ENCODE measurements around the gene CFAP58.

Gene CFAP58, protein sequence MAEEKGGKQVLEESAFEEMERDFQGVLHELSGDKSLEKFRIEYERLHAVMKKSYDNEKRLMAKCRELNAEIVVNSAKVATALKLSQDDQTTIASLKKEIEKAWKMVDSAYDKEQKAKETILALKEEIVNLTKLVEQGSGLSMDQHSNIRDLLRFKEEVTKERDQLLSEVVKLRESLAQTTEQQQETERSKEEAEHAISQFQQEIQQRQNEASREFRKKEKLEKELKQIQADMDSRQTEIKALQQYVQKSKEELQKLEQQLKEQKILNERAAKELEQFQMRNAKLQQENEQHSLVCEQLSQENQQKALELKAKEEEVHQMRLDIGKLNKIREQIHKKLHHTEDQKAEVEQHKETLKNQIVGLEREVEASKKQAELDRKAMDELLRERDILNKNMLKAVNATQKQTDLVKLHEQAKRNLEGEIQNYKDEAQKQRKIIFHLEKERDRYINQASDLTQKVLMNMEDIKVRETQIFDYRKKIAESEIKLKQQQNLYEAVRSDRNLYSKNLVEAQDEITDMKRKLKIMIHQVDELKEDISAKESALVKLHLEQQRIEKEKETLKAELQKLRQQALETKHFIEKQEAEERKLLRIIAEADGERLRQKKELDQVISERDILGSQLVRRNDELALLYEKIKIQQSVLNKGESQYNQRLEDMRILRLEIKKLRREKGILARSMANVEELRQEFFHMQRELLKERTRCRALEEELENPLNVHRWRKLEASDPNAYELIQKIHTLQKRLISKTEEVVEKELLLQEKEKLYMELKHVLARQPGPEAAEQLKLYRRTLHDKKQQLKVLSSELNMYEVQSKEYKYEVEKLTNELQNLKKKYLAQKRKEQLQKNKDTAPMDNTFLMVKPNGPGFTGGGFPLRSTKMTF

DNA sequence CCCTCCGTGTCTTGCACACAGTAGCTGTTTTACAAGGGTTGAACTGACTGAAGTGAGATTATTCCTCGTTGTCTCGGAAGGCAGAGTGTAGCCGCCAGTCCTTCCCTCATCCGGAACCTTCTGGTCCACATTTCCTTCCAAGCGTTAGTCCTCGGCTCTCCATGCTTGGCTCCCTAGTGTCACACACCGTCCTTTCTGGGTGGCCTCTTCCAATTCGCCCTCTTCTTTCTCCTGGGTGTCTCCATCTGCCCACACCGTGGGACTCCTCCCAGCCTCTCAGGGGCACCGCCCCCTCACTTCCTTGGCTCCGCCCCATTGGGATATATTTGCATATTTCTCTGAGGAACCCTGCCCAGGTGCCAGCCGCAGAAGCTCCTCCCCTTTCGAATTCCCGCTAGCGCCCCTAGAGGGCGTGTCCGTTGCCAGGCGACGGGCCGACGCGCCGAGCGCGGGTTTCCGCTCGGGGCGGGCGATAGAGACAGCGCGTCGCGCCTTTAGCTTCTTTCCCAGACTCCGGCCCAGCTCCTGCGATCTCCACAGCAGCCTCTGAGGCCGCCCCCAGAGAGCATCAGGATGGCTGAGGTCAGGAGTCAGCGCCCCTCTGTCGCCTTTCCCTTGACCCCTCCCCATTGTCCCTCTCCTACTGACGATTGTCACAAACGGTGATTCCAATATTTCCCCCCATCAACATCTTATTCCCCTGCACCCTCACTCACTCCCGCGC is at the start of gene CFAP58:
Gene CFAP58, plus strand, starts transcription at position 509 of the 724 bp plus-strand sequence. Its CDS starts 65 bp downstream, at position 574.
- peak; percentile 99 for DNase-seq (ENCODE audit: low spot score)

DNA sequence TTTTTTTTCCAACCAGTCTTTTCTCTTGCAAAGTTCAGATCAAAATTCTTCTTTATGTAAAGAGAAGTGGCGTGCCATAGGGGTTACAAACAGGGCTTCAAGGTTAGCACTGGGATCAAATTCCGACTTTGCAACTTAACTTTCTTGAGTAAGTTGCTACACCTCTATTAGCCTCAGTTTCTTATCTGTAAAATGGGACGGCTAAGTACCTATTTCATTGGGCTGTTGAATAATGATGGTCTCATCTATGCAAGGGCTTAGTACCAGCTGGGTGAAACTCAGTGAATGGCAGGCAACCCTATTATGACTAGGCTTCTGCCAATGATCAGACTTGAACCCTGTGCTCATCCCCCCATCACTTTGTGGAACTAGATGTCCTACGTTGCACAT is 49.3 kb upstream of the CFAP58 start:
- DNase-seq (ENCODE audit: low spot score), result no peak

DNA sequence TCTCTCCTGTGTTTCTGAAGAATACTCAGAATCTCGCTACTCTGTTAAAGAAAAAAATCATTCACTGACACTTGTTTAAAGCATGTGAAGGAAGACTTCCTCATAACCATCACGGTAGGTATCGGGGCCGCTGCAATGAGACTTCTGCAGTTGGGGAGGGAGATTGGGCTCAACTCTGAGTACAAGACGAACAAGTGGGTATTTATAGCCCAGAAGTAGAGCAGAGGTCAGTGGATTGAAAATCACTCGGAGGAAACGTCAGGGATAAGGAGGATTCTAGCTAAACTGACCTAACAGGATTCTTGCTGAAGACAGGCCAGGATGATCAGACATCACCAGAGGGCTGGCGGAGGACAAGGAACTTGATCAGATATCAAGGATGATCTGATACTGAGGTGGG is 48.7 kb upstream of the CFAP58 start:
- no peak for DNase-seq (ENCODE audit: low spot score)

DNA sequence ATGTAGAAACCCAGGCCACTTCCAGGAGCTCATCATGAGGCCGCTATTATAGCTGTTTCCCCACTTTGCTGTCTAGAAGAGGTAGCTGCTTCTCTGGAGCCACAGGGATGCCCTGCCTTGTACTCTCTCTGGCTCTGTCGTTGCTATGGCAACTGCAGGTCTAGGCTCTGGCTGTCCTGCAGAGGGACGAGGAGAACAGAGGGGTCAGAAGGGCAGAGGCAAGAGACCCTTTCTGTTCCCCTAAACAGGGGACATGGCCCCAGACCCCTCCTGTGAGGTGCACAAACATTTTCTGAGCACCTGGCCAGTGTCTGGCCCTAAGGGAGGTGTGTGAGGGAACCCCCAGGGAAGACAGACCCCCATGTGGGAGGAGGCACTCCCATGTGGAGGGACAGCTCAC is 46.7 kb upstream of the CFAP58 start:
- DNase-seq (ENCODE audit: low spot score), result no peak

DNA sequence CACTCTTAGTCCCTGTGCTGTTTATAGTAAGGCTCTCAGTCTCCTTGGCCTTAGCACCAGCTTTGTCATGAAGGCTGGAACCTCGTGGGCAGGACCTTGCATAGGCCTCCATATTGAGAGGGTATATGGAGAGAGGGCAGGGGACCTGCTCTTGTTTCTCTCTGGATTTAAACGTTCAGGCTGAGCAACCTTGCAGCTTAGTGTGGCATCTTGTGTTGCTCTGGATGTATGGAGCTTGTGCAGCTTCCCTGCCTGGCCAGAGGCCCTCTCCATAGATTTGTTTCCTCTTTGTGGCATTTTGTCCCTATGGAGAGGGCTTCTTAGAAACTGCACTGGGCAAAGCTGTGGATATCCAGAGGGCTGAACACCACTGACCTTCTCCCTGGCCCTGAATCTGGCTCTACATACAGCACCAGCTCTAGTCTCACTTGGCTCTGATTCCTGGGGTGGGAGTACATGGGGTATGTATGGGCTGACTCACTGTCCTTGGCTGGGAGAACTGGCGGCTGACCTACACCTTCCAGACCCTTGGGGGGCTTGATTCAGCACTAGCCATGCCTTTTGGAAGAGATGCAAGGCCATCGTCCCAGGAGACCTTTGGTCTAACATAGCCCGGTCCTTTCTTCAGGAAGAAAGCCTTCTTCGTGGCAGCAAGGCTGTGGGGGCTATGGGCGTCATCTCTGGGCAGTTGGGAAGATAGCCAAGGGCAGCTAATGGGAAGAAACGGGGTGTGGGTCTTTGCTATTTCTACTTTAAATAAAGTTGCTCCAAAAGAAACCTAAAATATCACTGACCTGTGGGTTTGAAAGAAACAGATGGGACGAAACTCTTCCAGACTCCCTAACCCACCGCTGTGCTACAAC is 45.8 kb upstream of the CFAP58 start:
- no peak for DNase-seq (ENCODE audit: low spot score)

DNA sequence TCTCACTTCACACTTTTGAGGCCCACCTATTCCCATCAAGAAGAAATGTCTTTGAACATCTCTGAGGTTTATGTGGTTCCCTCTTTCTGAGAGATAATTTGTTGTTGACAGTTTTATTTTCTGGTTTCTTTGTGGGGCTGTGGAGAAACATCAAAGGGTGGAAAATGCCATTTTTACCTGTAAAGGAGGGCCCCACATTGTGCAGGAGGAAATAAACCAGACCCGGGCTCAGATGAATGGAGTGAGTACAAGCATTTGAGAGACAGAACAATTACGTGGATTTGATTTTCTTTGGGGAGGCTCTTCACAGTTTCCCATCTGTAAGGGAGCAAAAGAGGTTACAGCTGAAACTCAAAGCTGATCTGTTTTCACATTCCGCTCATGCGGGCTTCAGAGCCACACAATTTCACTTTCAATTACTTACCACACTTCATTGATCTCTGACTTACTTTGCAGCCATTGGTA is 45.2 kb upstream of the CFAP58 start:
- no peak for DNase-seq (ENCODE audit: low spot score)

DNA sequence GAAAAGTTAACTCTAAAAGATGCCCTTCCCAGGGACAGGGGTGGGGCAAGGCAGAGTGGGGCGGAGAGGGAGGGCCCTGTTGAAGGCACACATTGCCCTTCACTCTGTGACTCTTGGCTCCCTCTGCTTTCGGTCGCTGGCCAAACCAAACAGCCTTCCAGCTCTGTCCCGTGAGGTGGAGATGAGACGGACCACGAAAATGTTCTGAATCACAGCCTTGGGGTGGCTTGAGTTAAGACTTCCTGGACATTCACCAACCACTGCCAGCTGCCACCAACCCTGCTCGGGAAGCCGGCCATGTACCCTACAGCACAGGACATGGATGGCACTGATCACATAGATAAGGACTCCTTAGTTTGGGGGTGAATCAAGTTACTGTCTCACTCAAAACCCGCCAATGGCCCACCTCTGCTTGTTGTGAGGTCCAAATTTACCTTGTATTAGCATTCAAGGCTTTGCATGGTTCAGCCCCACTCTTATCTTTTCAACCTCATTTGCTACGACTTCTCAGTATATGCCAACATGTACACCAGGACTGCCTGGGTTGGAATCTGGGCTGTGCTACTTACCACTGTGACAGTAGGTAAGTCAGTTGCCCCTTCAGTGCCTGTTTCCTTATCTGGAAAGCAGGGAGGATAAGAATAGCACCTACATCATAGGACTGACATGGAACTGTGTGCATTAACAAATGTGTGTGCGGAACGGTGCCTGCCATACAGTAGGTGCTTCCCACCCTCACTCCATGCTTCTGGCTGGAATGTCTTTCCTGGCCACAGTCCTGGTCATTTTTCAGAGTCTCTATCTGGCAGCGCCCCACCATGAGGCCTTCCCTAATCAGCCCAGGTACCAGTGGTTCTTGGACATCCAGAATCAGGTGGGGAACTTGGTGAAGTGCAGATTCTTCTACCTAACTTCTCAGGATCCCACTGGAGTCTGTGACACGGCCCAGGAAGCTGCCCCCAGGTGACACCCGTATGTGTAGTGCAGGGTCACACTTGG is 43.4 kb upstream of the CFAP58 start:
- no peak for DNase-seq (ENCODE audit: low spot score)

DNA sequence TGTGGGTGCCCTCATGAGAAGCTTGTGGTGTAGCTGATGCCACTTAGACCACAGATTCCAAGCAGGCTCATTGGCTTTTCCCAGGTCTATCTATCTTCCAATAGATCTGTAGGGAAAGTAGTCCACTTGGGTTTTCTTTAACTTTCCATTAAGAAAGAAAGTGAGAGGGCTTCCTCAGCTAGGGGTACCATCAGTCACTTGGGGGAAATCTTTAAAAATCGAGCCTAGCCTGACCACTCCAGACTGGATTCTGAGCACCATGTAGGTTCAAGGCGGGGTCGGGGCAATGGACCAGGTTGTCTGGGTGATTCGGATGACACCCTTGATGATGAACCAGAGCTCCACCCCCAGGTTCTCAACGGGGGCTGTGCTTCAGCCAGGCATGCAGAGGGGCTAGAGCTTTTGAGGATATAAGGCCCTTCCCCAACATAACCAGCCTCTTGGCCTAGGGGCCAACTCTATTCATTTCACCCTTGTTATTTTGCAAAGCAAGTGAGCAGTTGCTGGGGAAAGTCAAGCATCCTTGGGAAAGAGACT is 42.4 kb upstream of the CFAP58 start:
- DNase-seq (ENCODE audit: low spot score), result no peak

DNA sequence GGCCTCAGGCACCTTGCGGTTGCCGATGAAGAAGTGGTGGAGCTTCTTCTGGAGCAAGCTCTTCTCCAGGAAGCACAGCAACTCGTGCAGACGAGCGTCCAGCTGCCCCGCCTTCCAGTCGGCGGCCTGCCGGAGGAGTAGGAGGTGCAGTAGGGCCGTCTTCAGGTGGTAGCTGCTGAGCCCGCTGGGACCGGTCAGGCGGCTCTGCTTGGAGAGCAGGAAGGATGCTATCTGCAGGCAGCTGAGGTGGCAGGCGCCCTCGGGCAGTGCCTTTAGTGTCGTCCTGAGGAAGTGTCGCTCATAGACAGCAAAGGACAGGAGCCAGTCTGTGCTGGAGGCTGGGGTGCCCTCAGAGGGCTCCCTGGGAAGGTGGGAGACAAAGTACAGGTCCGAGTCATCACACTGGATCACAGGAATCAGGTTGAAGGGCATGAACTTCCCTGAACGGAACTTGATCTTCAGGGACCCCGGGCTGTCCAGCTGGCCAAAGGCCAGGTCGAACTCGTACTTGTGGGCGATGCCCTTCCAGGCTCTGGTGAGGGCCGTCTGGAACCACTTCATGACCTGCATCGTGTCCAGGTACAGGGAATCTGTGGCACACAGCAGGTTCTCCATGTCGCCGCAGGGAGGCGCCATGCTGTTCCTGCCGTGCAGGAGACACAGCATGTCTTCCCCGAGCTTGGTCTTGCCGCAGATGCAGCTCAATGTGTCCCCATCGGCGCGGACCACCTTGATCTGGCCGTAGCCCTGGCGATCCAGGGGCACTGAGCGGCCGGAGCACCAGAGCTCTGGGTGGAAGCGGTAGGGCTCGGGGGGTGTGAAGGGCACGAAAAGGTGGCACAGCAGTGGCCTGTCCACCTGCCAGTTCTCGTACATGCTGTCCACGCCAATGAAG is 38.8 kb upstream of the CFAP58 start:
- DNase-seq (ENCODE audit: low spot score), result no peak

DNA sequence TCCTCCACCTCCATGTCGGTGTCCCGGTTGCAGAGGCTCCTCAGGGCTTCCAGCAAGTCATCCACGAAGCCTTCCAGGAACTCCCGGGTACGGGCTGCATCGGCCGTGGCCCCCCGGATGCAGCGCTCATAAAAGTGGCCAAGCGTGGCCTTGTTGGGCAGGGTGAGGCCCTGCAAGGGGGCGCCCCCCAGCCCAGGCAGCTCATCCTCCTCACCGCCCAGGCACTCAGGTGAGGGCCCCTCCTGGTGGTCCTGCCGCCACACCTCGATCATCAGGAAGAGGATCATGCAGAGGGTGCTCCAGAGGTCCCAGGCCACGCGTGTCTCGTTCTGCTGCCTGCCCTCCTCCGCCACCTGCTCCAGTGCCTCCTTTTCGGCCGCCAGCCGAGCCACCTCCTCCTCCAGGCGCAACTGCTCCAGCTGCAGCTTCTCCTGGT is 38.1 kb upstream of the CFAP58 start:
- DNase-seq (ENCODE audit: low spot score), result no peak

DNA sequence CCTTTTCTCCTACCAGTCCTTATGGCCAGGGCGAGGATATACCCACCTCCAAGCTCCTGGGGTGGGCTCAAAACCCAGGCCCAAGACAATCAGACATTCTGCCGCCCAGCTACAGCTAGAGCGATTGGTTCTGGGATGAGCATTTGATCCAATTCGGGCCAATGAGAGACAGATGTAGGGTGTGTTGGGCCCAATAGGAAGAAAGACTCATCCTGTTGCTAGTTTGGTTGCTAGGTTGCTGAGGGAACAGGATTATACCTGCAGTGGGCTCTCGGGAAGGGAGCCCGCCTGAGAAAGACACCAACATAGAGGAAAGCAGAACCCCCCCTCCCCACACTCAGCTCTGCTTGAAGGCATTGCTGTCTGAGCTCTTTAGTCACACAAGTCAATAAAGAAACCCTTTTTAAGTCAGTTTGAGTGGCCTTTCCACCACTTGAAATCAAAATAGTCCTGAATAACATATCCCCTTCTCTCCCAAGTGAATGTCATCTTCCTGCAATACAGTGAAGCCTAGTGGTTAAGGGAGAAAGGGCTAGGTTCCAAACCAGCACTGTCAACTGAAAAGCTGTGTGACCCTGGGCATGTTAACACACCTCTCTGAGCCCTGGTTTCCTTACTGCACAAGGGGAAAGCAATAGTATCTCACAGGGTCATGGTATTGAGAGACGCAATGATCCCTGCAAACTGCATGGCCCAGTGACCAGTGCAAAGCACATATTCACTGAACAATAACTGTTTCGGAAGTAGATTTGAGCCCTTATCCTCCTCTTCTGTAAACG is 37.1 kb upstream of the CFAP58 start:
- DNase-seq (ENCODE audit: low spot score), result no peak

DNA sequence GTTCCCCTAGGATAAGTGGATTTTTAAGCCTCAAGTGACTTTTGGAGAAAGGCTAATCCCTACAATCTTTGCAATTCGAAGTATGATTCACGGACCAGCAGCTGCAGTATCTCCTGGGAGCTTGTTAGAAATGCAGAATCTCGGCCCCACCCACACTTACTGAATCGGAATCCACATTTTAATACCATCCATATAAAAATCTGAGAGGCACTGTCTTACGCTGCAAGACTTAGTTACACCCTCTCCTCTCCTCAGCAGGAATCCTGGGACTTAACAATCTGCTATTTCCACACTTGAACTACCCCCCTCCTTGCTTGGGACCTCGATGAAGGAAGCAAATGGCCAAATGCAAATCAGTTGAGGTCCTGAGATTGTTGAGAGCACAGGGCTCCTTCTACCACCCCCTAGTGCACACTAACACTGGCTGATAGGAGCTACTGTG is 36.3 kb upstream of the CFAP58 start:
- no peak for DNase-seq (ENCODE audit: low spot score)

DNA sequence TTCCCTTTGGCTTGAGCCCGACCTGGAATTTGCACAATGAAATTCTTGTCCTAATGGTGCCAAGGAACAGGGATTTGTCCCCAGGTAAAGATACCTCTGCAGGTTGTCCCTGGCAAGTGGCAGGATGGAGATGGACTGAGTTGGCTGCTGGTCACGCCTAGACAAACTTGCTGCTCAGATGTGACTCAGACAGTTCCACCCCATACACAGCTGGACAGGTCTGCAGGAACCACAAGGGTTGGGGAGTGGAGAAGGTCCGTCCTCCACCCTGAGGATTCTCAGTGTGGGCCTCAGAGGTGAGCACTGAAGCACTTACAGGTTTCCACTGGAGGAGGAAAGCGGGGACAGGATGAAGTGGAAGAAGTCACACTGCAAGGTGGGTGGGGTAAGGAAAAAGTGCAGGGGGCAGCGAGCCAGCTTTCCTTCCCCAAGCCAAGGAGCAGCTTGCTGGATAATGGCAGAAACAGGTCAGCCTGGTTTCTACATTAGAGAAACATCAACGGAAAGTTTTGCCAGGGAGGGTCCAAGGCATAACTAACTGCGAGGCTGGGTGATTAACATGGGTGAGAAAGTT is 35.8 kb upstream of the CFAP58 start:
- DNase-seq (ENCODE audit: low spot score), result no peak

DNA sequence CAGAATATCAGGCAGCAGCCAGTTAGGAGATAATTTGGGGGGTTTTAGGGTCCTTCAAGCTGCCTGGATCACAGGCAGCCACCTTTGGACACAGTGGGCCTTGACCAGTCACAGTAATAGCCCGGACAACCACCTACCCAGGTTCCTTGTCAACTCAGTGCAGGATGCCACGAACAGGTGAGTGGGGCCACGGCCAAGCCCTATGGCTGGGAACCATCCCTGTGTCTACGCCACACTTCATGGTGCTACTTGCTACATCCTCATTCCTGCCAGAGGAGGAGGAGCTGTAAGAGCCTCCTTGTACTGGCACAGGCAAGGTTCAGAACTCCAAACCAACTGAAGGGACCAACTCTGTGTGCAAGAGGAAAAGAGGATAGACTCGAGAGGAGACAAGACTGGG is 35.3 kb upstream of the CFAP58 start:
- DNase-seq (ENCODE audit: low spot score), result no peak

DNA sequence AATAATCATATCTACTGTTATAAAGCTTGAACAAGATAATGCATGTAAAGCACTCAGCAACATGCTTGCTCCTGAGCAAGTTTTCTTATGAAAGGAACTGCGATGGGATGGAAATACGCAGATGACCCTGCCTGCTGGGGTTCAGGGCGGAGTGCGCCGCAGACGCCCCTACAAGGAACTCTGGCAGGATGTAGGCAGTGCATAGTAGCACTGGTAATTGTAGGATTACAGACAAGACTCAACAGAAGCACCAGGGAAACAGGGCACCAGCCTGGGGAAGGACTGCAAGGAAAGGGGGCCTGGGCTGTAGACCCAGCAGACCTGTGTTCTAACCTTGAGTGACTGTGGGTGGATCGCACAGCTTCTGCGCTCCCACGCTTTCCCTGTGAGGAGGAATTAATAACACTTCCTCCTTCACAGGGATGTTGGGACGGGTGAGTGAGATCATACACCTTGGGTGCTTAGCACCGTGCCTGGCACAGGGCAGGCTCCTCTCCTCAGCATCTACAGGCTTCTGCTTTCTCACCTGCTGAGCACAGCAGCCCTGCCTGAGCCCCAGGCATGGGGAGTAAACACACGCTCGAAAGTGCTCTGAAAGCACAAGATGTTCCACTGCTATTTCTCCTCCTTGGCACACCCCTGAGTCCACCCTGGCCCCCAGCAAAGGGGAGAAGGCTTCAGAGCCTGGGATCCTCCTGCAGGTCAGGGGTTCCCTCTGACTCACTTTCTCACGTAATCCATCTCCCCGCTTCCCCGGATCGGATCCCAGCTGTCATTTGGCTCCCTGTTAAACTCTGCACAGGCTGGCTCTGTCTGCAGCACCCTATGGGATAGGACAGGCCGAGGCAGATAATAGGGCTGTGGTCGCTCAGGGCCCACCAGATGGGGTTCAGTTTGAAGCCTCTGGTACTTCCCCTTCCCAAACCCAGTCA is 34.6 kb upstream of the CFAP58 start:
- no peak for DNase-seq (ENCODE audit: low spot score)

DNA sequence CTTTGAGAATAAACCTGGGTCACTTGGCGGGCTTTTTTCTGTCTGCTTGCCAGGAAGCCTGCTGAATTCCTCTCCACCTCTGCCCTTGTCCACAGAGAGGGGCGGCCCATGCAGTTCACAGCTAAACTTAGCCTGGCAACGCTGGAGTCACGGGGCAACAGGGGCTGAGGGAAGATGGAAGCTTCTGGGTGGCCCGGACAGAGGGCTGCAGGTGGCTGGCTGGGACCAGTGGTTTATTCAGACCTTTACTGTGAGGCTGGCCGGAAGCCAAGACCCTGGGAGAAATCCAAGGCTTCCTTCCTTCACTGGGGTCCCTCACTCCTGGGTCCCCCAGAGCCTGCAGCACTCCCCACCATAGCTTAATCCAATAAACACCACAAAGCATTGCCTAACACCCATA is 32.4 kb upstream of the CFAP58 start:
- no peak for DNase-seq (ENCODE audit: low spot score)
